NCI-H2171 (cell line): ENCODE results near the gene S1PR3.

Experiments
- DNase-seq: peaks from one replicate; lab custom pipeline; 2025; lab: John Stamatoyannopoulos, UW

The S1PR3 gene

GRCh38 chr9:88969646-88970373 is 21.5 kb upstream of the S1PR3 start:
- no peak for DNase-seq

- no peak for DNase-seq
Observed at GRCh38 chr9:88971131-88971960, 19.9 kb upstream of the S1PR3 start.

GRCh38 chr9:88972401-88972800 is 18.9 kb upstream of the S1PR3 start:
- DNase-seq, result no peak

DNA sequence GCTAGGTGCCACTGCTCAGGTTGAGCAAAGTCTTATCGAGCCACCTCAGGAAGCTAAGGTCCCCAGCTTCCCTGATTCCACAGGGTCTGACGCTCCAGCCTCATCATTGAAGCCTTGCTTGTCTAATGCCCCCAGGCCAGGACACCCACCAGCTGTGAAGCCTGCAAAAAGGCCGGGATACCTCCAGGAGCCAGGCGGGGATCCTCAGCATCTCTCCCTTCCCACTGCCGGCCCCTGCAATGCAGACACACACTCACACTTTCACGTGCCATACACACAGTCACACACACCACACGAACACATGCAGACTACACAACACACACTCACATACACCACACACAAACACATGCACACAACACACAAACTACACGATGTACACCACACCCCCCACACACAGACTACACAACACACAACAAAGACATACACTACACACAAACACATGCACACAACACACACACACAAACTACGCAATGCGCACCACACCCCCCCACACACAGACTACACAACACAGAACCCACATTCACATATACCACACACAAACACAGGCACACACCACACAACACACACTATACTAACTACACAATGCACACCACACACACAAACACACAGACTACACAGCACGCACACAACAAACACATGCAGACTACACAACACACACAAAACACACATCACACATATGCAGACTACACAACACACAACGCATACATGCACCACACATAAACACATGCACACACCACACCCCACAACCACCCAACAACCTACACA is 17.8 kb upstream of the S1PR3 start:
- no peak for DNase-seq

- no peak for DNase-seq
Observed at GRCh38 chr9:88974641-88975040, 16.6 kb upstream of the S1PR3 start.

DNA sequence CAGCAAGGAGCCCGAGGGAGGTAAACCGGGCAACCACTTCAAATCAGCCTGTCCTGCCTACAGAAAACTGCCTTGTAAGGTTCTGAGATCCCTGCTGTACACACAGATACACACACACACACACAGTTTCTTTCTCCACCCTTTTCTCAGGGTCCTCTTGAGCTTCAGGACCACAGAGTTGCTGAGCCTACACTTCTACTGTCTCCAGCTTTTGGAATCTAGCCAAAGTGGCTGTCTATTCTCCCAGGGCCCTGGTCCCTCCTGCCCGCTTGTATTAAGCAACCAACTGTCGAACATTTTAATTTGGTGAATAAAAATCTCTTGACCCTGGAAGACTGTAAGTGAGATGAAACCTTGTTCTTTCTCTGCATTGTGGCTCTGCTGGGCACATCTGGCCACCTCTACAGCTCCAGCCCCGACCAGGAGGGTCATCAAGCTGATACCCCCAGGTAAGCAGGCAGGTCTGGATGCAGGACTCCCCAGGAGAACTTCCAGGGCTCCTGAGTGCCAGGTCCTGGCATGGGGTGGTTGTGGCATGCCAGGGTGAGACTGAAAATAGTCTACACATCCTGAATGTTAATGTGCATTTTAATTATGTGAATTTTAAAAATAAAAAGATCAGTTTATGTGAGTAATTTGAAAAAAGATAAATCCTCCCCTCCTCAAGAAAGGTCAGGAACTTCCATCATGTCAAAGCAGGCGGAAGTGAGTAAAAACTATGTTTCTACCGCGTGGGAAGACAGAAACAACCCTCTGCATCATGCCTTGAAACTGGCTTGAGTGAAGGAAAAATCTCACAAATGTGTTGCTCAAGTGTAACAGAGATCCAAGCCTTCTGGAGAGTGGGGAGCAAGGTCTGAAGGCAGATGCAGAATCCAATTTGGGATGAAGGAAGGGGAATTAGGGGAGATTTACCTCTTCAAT is 15.0 kb upstream of the S1PR3 start:
- no peak for DNase-seq

- no peak for DNase-seq
Observed at GRCh38 chr9:88976890-88977257, 14.4 kb upstream of the S1PR3 start.

GRCh38 chr9:88978034-88978433 is 13.2 kb upstream of the S1PR3 start:
- no peak for DNase-seq

DNA sequence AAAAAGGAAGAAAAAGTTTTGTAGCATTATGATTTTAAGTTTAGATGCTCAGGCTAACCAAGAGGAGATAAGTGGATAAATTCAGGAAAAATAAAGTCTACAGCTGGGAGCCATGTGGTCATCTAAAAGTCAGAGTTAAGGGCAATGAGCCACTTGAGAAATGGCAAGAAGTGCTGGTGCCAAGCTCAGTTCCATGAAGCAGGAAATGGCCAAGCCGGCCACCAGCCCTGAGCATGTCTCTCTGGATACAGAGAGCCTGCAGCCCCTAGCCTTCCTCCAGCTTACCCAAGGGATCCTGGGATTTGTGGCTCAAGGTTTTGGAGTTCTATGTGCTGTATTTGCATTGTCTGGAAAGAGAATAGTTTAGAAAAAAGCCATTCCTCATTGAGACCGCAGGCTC is 12.2 kb upstream of the S1PR3 start:
- DNase-seq, result no peak

GRCh38 chr9:88979791-88980190 is 11.5 kb upstream of the S1PR3 start:
- no peak for DNase-seq

- DNase-seq, result no peak
Observed at GRCh38 chr9:88980740-88981203, 10.5 kb upstream of the S1PR3 start.

DNA sequence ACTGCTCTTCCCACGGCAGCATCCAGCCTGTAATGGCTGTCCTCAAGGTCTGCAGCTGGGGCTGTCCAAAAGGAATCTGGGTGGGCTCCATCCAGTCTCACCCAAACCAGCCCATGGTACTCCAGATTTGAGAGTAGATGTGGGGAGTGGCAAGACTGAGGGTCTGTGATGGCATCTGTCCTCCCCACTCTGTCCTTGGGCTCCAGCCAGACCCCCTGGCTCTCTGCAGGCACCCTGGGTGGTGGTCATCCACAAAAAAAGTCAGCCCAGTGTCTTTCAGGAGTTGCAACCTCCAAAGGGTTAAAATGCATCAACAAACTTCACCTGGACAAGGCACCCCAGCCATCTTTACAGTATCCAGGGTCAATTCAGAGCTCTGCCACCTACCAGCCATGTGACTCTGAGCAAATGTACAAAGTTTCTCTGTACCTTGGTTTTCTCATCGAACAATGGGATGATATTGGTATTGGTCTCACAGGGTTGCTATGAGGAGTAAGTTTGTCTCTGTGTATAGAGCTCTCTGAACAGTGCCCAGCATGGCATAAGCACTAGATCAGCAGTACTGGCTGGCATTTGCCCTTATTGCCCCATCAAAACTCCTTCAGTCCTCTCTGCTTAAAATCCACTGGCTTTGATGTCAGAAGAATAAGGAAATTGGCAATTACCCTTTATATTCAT is 7.3 kb upstream of the S1PR3 start:
- no peak for DNase-seq

- DNase-seq, result no peak
Observed at GRCh38 chr9:88984543-88984883, 6.8 kb upstream of the S1PR3 start.

GRCh38 chr9:88985616-88986015 is 5.7 kb upstream of the S1PR3 start:
- DNase-seq, result no peak

GRCh38 chr9:88986776-88987175 is 4.5 kb upstream of the S1PR3 start:
- DNase-seq, result no peak

DNA sequence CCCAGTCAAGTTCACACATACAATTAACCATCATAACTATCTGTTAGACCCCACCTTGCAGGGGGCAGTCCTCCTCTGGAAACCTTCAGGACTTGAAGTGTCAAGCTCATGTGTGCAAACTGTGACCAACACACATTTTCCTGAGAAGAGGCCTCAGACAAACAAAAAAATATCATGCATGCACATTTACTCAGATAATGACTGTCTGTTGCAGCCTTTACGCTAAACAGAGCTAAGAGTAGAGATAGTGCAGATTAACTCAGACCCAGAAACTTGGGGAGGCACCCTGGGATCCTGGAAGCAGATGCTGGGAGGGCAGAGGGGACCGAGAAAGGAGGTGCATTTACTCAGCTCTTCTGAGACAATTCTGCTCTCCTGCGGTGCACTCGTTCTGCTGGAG is 3.6 kb upstream of the S1PR3 start:
- no peak for DNase-seq

DNA sequence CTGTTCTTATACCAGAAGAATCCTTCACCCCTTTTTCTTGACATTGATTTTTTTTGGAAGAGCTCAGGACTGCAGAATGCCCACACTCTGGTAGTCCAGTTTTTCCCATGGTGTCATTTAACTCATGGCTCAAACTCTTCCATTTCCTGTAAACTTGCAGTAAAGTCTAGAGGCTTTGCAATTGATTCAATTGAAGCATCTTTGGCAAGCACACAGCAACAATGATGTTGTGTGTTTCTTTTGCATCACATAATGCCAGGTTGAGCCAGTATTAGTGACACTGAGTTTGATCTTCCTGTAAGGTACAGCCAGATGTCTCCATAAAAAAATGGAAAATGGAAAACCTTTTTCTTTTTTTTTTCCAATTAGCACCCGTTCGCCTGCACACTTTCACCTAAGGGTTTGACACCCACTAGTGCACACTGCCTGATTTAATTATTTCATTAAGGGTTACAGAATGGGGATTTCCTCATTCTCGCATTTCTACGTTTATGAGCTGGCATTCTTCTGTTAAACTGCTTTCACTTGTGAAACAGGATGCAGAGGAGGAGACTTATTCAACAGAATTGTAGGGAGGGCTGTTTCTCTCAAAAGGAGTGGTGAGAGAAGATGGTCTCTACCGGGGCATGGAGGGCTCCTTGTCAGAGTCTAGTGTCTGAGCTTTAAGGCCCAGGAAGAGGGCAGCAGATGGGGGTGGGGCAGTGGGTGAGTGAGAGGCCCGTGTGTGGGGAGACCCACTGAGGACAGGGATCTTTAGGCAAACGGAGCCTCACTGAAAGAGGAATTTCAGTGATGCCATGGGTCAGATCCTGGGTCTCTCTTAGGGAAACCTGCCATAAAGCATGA is 2.2 kb upstream of the S1PR3 start:
- no peak for DNase-seq

GRCh38 chr9:88990041-88990728 is 1.1 kb upstream of the S1PR3 start:
- no peak for DNase-seq

GRCh38 chr9:88990729-88991065 is 571 bp upstream of the S1PR3 start:
- no peak for DNase-seq

- DNase-seq, result no peak
Observed at GRCh38 chr9:88992556-88992955, 1.3 kb downstream of the S1PR3 start.
